CD4-positive, alpha-beta T cell treated with Interleukin-15 for 4 hours (primary cell): ENCODE results near the gene TCF7.

ENCODE experiments used
- DNase-seq: peaks from one replicate; pipeline ENCODE4 v3.0.0-alpha.2; 2020; ENCODE audit warnings: low spot score

TCF7 gene

DNA sequence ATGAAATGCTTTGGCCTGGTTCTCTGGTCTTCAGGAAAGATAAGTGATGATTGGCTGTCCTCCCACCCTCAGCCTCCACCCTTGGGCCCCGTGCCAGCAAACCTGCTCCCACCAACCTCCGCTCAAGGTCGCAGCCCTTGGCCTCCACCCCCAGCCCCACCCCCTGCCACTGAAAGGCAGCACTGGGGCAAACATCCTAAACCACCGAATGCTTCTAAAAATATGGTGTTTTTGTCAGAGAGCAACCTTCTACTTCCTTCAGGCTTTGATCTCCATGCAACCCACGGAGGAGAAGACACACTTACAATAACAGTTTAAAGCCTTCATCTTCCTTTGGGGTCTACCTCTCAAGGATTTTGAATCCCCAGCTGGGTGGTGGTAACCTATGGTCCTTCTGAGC lies 24.0 kb upstream of the TCF7 start:
- DNase-seq: peak; percentile 56

- no peak for DNase-seq
These were observed 22.8 kb upstream of the TCF7 start for GRCh38 chr5:134091626-134092121.

DNA sequence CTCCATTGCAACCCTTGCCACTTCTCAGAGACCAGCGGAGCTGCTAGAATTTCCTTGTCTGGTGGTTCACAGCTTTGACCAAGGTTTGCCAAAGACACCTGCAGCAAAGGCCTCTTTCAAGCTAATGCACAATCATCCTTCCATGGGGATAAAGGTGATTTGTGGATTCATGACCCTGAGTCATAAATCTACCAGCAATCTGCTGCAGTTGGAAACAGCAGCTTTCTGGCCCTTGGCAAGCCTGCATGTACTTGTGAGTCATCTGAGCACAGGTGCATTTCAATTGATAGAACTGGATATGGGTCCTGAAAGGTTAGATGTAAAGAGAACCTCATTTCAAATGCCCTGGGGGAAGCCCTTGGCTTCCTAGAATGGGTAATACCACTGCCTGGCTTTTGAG lies 21.6 kb upstream of the TCF7 start:
- no peak for DNase-seq

DNA sequence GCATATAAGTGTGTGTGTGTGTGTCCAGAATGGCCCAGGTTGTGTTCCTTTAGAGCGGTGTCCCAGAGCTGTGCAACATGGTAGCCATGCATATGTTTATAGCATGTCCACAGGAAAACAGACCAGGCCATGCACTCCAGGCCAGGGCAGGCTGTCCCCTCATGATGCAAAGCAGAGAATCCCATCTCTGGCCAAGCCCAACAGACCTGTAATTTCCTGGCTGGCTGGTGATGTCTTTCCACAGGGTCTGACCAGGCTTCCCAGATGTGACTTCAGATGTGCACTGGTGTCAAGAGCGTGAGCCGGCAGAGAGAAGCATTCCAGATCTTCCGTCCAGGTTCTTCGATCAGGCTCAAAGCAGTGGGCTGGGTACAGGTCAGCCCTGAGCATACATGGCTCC lies 21.1 kb upstream of the TCF7 start:
- DNase-seq: no peak

DNA sequence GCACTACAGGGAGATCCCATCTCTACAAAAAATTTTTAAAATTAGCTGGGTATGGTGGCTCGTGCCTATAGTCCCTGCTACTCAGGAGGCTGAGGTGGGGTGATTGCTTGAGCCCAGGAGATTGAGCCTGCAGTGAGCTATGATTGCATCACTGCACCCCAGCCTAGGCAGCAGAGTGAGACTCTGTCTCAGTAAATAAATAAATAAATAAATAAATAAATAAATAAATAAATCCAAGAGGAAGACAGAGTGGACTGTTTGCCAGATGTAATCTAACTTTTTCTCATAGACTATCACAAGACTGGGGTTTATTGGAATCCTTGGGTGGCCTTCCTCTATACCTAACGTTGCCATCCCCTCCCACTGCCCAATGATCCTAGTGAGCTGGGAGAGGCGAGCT lies 19.2 kb upstream of the TCF7 start:
- DNase-seq: no peak

DNA sequence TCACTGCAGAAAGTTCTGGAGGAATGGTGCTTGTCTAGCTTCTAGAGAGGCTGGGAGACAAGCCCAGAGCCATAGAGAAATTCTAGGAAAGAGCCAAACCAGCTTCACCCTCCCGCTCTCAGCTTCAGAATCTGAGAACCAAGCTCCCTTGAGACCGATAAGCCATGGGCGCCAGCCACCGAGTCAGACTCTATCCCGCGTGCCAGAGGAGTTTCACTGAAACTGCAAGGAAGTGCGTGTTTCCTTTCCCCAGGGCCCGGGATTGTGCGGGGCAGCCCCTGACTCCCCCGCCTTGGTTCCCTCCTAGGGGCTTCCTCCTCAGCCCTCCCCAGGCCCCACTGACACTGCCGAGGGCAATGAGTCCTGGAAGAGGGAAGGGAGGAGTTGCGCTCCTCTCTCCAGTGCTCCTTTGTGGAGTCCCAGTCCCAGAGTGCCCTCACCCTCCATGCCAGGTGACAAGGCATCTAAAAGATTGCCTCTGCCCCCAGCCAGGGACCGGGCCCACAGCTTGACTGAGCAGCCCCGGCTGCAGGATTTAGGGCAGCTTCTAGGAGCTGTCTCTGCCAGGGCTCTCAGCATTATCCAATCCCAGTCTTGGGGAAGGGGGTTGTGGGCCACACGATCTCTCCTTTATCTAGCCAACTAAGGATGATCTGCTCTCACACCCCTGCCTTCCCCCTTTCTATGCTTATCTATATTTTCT lies 18.4 kb upstream of the TCF7 start:
- no peak for DNase-seq

- no peak for DNase-seq
These were observed 17.2 kb upstream of the TCF7 start for GRCh38 chr5:134097211-134097749.

- DNase-seq: no peak
These were observed 15.8 kb upstream of the TCF7 start for GRCh38 chr5:134098690-134099089.

GRCh38 chr5:134099288-134099872 lies 15.1 kb upstream of the TCF7 start:
- no peak for DNase-seq

GRCh38 chr5:134099939-134100282 lies 14.6 kb upstream of the TCF7 start:
- DNase-seq: no peak

DNA sequence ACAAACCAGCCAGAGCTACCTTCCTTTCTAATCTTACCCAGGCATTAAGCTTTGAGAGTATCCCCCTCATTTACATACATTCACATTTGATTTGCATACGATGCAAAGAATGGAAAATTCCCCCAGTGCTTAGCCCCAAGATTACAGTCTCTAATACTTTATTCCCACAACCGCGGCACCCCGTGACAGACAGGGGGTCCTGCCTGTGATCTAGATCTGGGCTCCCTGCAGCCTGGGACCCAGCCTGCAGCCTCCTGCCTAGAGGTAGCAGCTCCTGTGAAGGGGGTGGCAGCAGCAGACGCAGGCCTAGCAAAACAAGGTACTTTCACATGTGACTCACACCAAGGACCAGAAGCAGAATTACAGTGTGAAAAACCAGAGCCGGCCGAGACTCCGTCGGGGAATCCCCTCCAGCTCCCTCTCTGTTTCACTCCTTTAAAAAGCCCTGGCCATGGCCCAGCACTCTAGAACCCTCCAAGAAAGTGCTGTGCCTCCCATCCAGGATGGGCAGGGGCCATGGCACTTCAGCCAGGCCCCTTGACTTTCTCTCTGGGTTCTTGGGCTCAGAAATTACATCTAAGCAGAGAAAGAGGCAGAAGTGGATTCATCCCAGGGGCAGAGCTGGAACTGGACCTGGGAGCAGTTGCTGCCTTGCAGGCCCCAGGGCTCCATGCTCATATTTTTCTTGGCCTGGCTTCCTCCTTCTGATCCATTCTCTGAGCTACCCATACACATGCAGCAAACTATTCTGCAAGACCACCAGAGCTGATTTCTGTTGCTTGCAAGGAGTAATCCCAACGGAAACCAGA lies 14.0 kb upstream of the TCF7 start:
- peak; percentile 90 for DNase-seq

- peak; percentile 74 for DNase-seq
These were observed 12.6 kb upstream of the TCF7 start for GRCh38 chr5:134101686-134102439.

DNA sequence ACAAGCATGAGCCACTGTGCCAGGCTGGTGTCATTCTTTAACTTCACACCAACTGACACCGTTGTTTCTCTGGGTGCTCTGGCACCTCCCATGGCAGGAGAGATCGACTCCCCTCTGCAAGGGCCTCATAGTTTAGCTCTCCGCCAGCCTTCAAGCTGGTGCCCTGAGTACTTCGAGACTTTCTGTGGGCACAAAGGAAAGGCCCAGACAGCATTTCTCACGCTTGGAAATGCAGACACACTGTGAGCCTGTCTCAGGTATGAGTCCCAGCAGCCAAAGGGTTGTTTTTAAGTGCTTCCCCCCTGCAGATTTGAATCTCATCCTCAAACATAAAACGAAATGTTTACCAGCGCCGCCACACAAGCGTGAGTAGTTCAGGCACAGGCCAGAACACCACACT lies 11.1 kb upstream of the TCF7 start:
- peak; percentile 55 for DNase-seq

- no peak for DNase-seq
These were observed 10.4 kb upstream of the TCF7 start for GRCh38 chr5:134103998-134104654.

DNA sequence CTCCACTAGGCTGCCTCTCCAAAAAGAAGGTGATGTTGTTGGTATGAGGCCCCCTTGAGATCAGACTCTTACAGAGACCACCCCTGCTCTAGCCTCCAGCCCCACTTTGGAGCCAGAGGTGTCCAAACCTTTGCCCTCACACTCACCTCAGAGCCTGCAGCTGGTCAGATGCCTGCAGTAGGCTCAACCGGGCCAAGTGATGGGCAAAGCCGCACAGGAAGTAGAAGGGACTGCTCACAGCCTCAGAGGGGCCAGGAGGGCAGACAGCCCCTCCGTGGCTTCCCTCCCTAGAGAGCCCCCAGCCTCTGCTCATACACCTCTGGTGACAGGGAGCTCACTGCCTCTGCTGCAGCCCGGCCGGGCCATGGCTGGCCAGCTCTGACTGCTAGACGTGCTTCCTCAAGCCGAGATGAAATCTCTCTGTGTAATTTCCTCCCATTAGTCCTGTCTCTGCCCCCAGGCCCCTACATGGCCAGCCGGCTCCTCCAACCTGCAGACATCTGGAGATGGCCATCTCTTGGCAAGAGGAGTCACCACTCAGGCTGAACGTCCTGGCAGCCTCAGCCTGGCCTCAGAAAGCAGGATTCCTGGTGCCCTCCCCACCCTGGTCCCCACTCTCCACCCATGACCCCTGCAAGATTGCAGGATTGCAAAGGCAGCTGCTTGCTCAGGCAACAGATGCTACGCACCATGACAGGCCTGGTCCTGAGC lies 7.3 kb upstream of the TCF7 start:
- no peak for DNase-seq

GRCh38 chr5:134107779-134108178 lies 6.7 kb upstream of the TCF7 start:
- DNase-seq: no peak

- no peak for DNase-seq
These were observed 4.1 kb upstream of the TCF7 start for GRCh38 chr5:134110382-134110781.

- peak; percentile 72 for DNase-seq
These were observed 2.5 kb upstream of the TCF7 start for GRCh38 chr5:134111741-134112647.

- DNase-seq: no peak
These were observed 1.6 kb upstream of the TCF7 start for GRCh38 chr5:134112726-134113362.
